GM12892 (cell line): ENCODE results near the gene JARID2.

ENCODE experiments used
- POLR2A ChIP-seq: IDR thresholded peaks from 2 replicates; pipeline ENCODE4 v1.6.1; 2011; ENCODE audit warnings: low read depth, low read length, control low read depth
- POLR2AphosphoS5 ChIP-seq: IDR thresholded peaks from 2 replicates; pipeline ENCODE4 v1.6.1; 2011; ENCODE audit warnings: low read depth, low read length, control low read depth

GRCh38 chr6:15294504-15294903 is 48.6 kb downstream of the JARID2 start:
- TF ChIP-seq POLR2AphosphoS5 (no peak), POLR2A (no peak)
